CD14-positive monocyte (primary cell): Measurements from ENCODE around the gene CFAP74. TPM values are rescaled to one million over a fixed set of nuclear protein-coding genes. Genes with fewer than 3 reads are reported as not detected.

ENCODE experiments used
- DNase-seq, 3 donors: peaks; one replicate each; pipeline ENCODE4 v3.0.0-alpha.2; 2011 to 2022
- H2AFZ ChIP-seq: 2 replicates; pipeline ENCODE4 v1.6.0; 2012; ENCODE audit warnings: mild to moderate bottlenecking, low read depth, low read length, inconsistent platforms; ENCODE audit not compliant: insufficient read depth, poor library complexity, severe bottlenecking
- H3K27ac ChIP-seq, 2 donors: 1 replicate in 1 of 2; 2 replicates in 1 of 2; pipeline ENCODE4 v1.5.1; 2012 to 2013; ENCODE audit warnings: low read length in 2 of 2, control low read depth in 1 of 2, inconsistent platforms in 1 of 2, low read depth in 1 of 2, mild to moderate bottlenecking in 1 of 2
- H3K27me3 ChIP-seq, 2 donors: one replicate each; pipeline versions ENCODE4 v1.6.0 to v1.6.1; 2011 to 2013; ENCODE audit warnings: low read length in 2 of 2; ENCODE audit not compliant: control insufficient read depth in 2 of 2, insufficient read depth in 2 of 2
- H3K36me3 ChIP-seq, 2 donors: replicated peaks in 1 of 2; 1 replicate in 1 of 2; 2 replicates in 1 of 2; pipeline versions ENCODE4 v1.5.1 to v1.6.1; 2012 to 2013; ENCODE audit warnings: low read length in 2 of 2, control low read depth in 1 of 2, inconsistent platforms in 1 of 2, mild to moderate bottlenecking in 1 of 2; ENCODE audit not compliant: insufficient read depth in 2 of 2, control insufficient read depth in 1 of 2
- H3K4me1 ChIP-seq, 2 donors: 1 replicate in 1 of 2; 2 replicates in 1 of 2; pipeline versions ENCODE4 v1.5.1 to v1.6.1; 2012 to 2013; ENCODE audit warnings: low read length in 2 of 2, control low read depth in 1 of 2, inconsistent platforms in 1 of 2, mild to moderate bottlenecking in 1 of 2, moderate library complexity in 1 of 2; ENCODE audit not compliant: insufficient read depth in 2 of 2, control insufficient read depth in 1 of 2
- H3K4me2 ChIP-seq: replicated peaks from 2 replicates; pipeline ENCODE3; 2012; ENCODE audit warnings: low read length, moderate library complexity, mild to moderate bottlenecking; ENCODE audit not compliant: poor library complexity, severe bottlenecking; ENCODE audit errors: extremely low read depth
- H3K4me3 ChIP-seq, 3 experiments: fragments of 200-600 bp in 1 of 3; sonication (generic) in 1 of 3; replicated peaks in 1 of 3; 1 replicate in 2 of 3; 2 replicates in 1 of 3; pipeline ENCODE4 v1.5.1; 2011 to 2013; ENCODE audit warnings: low read length in 3 of 3, mild to moderate bottlenecking in 3 of 3, control low read depth in 2 of 3, low read depth in 2 of 3, inconsistent platforms in 1 of 3, moderate library complexity in 1 of 3
- H3K79me2 ChIP-seq: 2 replicates; pipeline ENCODE4 v1.6.0; 2012; ENCODE audit warnings: mild to moderate bottlenecking, control low read depth, inconsistent platforms, low read length, moderate library complexity; ENCODE audit not compliant: insufficient read depth
- H3K9ac ChIP-seq: 2 replicates; pipeline ENCODE4 v1.6.0; 2017; ENCODE audit warnings: low read length, mild to moderate bottlenecking; ENCODE audit not compliant: insufficient read depth, poor library complexity, severe bottlenecking
- H3K9me3 ChIP-seq, 2 donors: replicated peaks in 1 of 2; 1 replicate in 1 of 2; 2 replicates in 1 of 2; pipeline versions ENCODE4 v1.5.1 to v1.6.1; 2012 to 2013; ENCODE audit warnings: low read length in 2 of 2, control low read depth in 1 of 2; ENCODE audit not compliant: control insufficient read depth in 1 of 2, insufficient read depth in 1 of 2
- H4K20me1 ChIP-seq: 2 replicates; pipeline ENCODE4 v1.6.0; 2012; ENCODE audit warnings: mild to moderate bottlenecking, low read length, control low read depth, moderate library complexity; ENCODE audit not compliant: insufficient read depth
- H3K27ac Mint-ChIP-seq, 7 donors: one replicate each; pipeline ENCODE4 v1.8.0; 2020; ENCODE audit warnings: mild to moderate bottlenecking in 7 of 7, mixed read lengths in 7 of 7, moderate library complexity in 6 of 7, inconsistent platforms in 2 of 7
- H3K27me3 Mint-ChIP-seq, 3 donors: one replicate each; pipeline ENCODE4 v1.8.0; 2021 to 2022; ENCODE audit warnings: low read depth in 3 of 3, mild to moderate bottlenecking in 3 of 3, mixed read lengths in 3 of 3, moderate library complexity in 3 of 3, inconsistent platforms in 1 of 3
- H3K36me3 Mint-ChIP-seq, 2 donors: one replicate each; pipeline ENCODE4 v1.8.0; 2020; ENCODE audit warnings: mixed read lengths in 2 of 2, inconsistent platforms in 1 of 2, mild to moderate bottlenecking in 1 of 2
- H3K4me1 Mint-ChIP-seq: one replicate; pipeline ENCODE4 v1.8.0; 2020; ENCODE audit warnings: mild to moderate bottlenecking, mixed read lengths
- H3K4me3 Mint-ChIP-seq, 2 donors: one replicate each; pipeline ENCODE4 v1.8.0; 2020; ENCODE audit warnings: mild to moderate bottlenecking in 2 of 2, mixed read lengths in 2 of 2, moderate library complexity in 1 of 2
- H3K9me3 Mint-ChIP-seq, 7 donors: one replicate each; pipeline ENCODE4 v1.8.0; 2020 to 2022; ENCODE audit warnings: mixed read lengths in 7 of 7, mild to moderate bottlenecking in 6 of 7, moderate library complexity in 6 of 7, inconsistent platforms in 2 of 7
- CTCF ChIP-seq: fragments of 200-600 bp; IDR thresholded peaks from one replicate; pipeline ENCODE4 v1.8.0; 2022; ENCODE audit warnings: antibody characterized with exemption, mild to moderate bottlenecking
- WGBS: methylation state at CpG from one replicate; pipeline ENCODE4 v1.1.5; 2013; ENCODE audit warnings: missing lambda C conversion rate; ENCODE audit not compliant: insufficient coverage; 5-methylcytosine and 5-hydroxymethylcytosine counted together
- intact Hi-C, 2 donors: fragments of 100-400 bp; cut with micrococcal nuclease; formaldehyde crosslinking; loops; one replicate each; pipeline versions ENCODE4 v1.15.0 to v1.15.1; 2023
- polyA plus RNA-seq, 3 donors: library from polyadenylated mRNA; depleted of rRNA in 1 of 3; unstranded in 2 of 3; stranded (reverse) in 1 of 3; fragments of 300-500 nt in 2 of 3; fragments of >200 nt in 1 of 3; fragmentation: Illumina TruSeq in 2 of 3; gene quantifications; 1 replicate in 2 of 3; 2 replicates in 1 of 3; pipeline ENCODE4 v1.2.3, GENCODE V29; 2012 to 2021

Gene CFAP74
- polyA plus RNA-seq, 3 donors: not detected

GRCh38 chr1:1946540-1946939, 57.0 kb downstream of the CFAP74 start:
- intact Hi-C loops: no loop called here
- H3K4me3 ChIP-seq: no peak overlapping the region

GRCh38 chr1:1945782-1946393, 57.7 kb downstream of the CFAP74 start:
- no peak overlapping the region for H3K4me2 ChIP-seq
- no peak overlapping the region for H2AFZ ChIP-seq
- no peak for DNase-seq
- no peak overlapping the region for H3K4me3 ChIP-seq
- H3K36me3 Mint-ChIP-seq: no peaks in the 10 kb centered on the region
- H4K20me1 ChIP-seq: no peaks in the 10 kb centered on the region
- intact Hi-C loops: no loop called here
- H3K27ac ChIP-seq: no peak overlapping the region
- H3K4me1 ChIP-seq: peaks cover 6% of the 10 kb centered on the region in 2 donors
- no peak for TF ChIP-seq CTCF
- no peaks in the 10 kb centered on the region for H3K36me3 ChIP-seq
- H3K27me3 Mint-ChIP-seq: peaks cover 2 to 14% (median 14%) of the 10 kb centered on the region in 3 donors
- H3K9ac ChIP-seq: no peak overlapping the region
- H3K27me3 ChIP-seq: no peaks in the 10 kb centered on the region
- H3K27ac Mint-ChIP-seq: no peak overlapping the region
- WGBS: 93% methylated on average over 19 of the region's 29 CpGs
- no peak overlapping the region for H3K4me3 Mint-ChIP-seq
- H3K4me1 Mint-ChIP-seq: peaks cover 6% of the 10 kb centered on the region
- H3K9me3 ChIP-seq: peaks cover 4% of the 10 kb centered on the region in 2 donors
- no peaks in the 10 kb centered on the region for H3K79me2 ChIP-seq
- H3K9me3 Mint-ChIP-seq: peaks cover under 1 to 15% (median 5%) of the 10 kb centered on the region in 7 donors

More at GRCh38 chr1:1946540-1946939, 57.0 kb downstream of the CFAP74 start:
- TF ChIP-seq CTCF: no peak
- H3K4me1 Mint-ChIP-seq: peaks cover 6% of the 10 kb centered on the region
- no peak overlapping the region for H3K9ac ChIP-seq
- no peaks in the 10 kb centered on the region for H3K36me3 Mint-ChIP-seq
- no peak overlapping the region for H3K4me3 Mint-ChIP-seq
- H3K36me3 ChIP-seq: no peaks in the 10 kb centered on the region
- peaks cover 3 to 18% (median 9%) of the 10 kb centered on the region in 7 donors for H3K9me3 Mint-ChIP-seq
- peaks cover 6 to 10% of the 10 kb centered on the region in 2 donors for H3K9me3 ChIP-seq
- H3K79me2 ChIP-seq: no peaks in the 10 kb centered on the region
- H3K27ac ChIP-seq: no peak overlapping the region
- no peak overlapping the region for H3K27ac Mint-ChIP-seq
- peaks cover 6% of the 10 kb centered on the region in 2 donors for H3K4me1 ChIP-seq
- peaks cover 0 to 3% of the 10 kb centered on the region in 2 donors for H3K27me3 ChIP-seq
- H2AFZ ChIP-seq: no peak overlapping the region
- H3K27me3 Mint-ChIP-seq: peaks cover 4 to 15% (median 12%) of the 10 kb centered on the region in 3 donors
- no peak for DNase-seq
- no peaks in the 10 kb centered on the region for H4K20me1 ChIP-seq
- no peak overlapping the region for H3K4me2 ChIP-seq
- 89% methylated on average over 10 of the region's 11 CpGs for WGBS
